HG02840 (cell line): ENCODE data around the gene MYO3B.
"Not testable (repeated sequence)": the region's sequence is repeated elsewhere in the genome, so short reads cannot be mapped to it uniquely, and the experiment has no call there.

Source experiments
- ATAC-seq: cut with Tn5 transposase; IDR thresholded peaks from one replicate; pipeline ENCODE4 v1.9.1; 2021; ENCODE audit warnings: mild to moderate bottlenecking, moderate library complexity, moderate number of reproducible peaks; ENCODE audit not compliant: unreplicated experiment, low FRiP score

Gene MYO3B

GRCh38 chr2:170330881-170331280 is 152.9 kb downstream of the MYO3B start:
- no peak for ATAC-seq

GRCh38 chr2:170332676-170333402 is 154.9 kb downstream of the MYO3B start:
- ATAC-seq, result no peak

- ATAC-seq, result no peak
These were observed 157.4 kb downstream of the MYO3B start for GRCh38 chr2:170335351-170335750.

- no peak for ATAC-seq
These were observed 158.5 kb downstream of the MYO3B start for GRCh38 chr2:170336408-170336807.

GRCh38 chr2:170336916-170337315 is 159.0 kb downstream of the MYO3B start:
- ATAC-seq, result no peak

GRCh38 chr2:170339322-170339721 is 161.4 kb downstream of the MYO3B start:
- no peak for ATAC-seq

GRCh38 chr2:170339750-170340692 is 162.1 kb downstream of the MYO3B start:
- no peak for ATAC-seq

- ATAC-seq, result no peak
These were observed 162.7 kb downstream of the MYO3B start for GRCh38 chr2:170340693-170341068.

GRCh38 chr2:170341684-170342623 is 164.0 kb downstream of the MYO3B start:
- no peak for ATAC-seq

GRCh38 chr2:170344663-170345346 is 166.9 kb downstream of the MYO3B start:
- no peak for ATAC-seq

GRCh38 chr2:170345607-170346006 is 167.7 kb downstream of the MYO3B start:
- ATAC-seq, result no peak

- ATAC-seq, result not testable (repeated sequence)
These were observed 171.3 kb downstream of the MYO3B start for GRCh38 chr2:170349269-170349668.

- no peak for ATAC-seq
These were observed 173.2 kb downstream of the MYO3B start for GRCh38 chr2:170350929-170351826.

- no peak for ATAC-seq
These were observed 175.8 kb downstream of the MYO3B start for GRCh38 chr2:170353723-170354122.

- no peak for ATAC-seq
These were observed 176.4 kb downstream of the MYO3B start for GRCh38 chr2:170354388-170354787.

GRCh38 chr2:170354855-170355780 is 177.2 kb downstream of the MYO3B start:
- no peak for ATAC-seq

- no peak for ATAC-seq
These were observed 181.5 kb downstream of the MYO3B start for GRCh38 chr2:170359466-170359865.

- no peak for ATAC-seq
These were observed 182.7 kb downstream of the MYO3B start for GRCh38 chr2:170360546-170361089.
